GM12892 (cell line): Measurements from ENCODE around the gene KIF21A.

Experiments used
- POLR2A ChIP-seq: IDR thresholded peaks from 2 replicates; pipeline ENCODE4 v1.6.1; 2011; ENCODE audit warnings: low read depth, low read length, control low read depth
- POLR2AphosphoS5 ChIP-seq: IDR thresholded peaks from 2 replicates; pipeline ENCODE4 v1.6.1; 2011; ENCODE audit warnings: low read depth, low read length, control low read depth
- TAF1 ChIP-seq: IDR thresholded peaks from 2 replicates; pipeline ENCODE4 v1.6.1; 2011; ENCODE audit warnings: low read depth, mild to moderate bottlenecking, control low read depth, low read length, borderline replicate concordance

DNA sequence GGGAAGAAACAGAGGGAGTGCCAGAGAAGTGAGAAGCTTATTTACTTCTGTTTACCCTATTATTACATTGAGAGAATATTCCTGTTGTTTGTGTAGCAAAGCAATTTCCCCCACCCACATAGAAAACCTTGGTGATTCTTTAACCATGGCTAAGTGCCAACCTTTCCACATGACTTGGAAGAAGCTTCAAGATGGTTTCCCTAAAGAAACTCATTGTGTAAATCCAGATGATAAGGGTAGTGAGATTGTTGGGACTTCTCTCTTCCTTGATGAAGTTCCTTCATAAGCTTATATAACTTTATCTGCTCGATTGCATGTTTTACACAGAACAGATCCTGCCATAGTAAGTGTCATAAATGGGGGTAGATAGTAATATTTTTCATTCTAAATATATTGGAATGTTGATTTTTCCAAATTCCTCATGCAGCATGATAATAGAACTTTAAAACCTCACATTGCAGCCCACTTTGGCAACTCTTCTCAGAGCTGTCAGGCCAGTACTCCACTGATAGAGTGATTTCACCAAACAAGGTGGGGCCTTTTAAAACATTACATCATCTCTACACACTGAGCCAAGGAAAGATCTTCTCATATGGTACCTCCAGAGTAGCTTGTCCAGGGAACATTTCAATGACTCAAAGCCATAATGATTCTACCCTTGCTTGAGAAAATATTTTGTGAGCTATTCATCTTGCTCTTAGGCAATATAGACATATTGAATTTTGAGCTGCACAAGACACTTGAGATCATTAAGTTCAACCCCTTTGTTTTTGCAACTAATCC, 47.8 kb upstream of the KIF21A start:
- TF ChIP-seq POLR2AphosphoS5 (no peak), POLR2A (no peak), TAF1 (no peak)
